GM12801 (cell line): Measurements from ENCODE around the gene MIS18A.

ENCODE experiments used
- CTCF ChIP-seq: IDR thresholded peaks from one replicate; pipeline ENCODE4 v1.5.1; 2011; ENCODE audit warnings: control low read depth; ENCODE audit not compliant: insufficient read length; ENCODE audit errors: extremely low read depth

MIS18A gene

DNA sequence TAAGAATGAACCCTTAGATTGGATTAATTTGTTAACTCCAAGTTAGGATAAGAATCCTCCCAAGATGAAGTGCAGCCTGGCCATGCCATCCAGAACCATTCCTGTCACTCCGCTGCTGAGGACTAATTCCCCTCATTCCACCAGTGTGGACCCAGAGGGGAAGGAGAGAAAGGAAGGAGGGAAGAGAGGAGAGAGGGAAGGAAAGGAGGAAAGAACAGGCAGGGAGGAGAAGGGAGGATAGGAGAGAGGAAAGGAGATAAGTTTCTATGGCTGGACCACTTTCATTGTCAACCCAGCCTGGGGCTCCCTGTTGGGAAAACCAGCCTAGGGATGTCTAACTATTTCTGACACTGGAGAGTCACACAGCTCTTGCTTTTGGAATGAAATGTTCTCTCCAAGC lies 24.5 kb upstream of the MIS18A start:
- TF ChIP-seq CTCF, result no peak

- TF ChIP-seq CTCF, result no peak
Measured at GRCh38 chr21:32302560-32302959, 23.7 kb upstream of the MIS18A start.

- TF ChIP-seq CTCF, result no peak
Measured at GRCh38 chr21:32301596-32301995, 22.7 kb upstream of the MIS18A start.

DNA sequence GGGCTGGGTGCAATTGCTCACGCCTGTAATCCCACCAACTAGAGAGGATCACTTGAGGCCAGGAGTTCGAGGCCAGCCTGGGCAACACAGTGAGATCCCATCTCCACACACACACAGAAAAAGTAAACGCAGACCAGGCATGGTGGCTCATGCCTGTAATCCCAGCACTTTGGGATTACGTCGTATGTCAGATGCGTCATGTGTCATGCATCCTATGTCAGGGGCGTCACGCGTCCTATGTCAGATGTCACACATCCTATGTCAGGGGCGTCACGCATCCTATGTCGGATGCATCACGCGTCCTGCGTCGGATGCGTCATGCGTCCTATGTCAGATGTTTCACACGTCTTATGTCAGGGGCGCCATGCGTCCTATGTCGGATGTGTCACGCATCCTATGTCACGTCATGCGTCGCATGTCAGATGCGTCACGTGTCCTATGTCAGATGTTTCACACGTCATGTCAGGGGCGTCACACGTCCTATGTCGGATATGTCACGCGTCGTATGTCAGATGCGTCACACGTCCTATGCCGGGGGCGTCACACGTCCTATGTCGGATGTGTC lies 21.4 kb upstream of the MIS18A start:
- TF ChIP-seq CTCF, result no peak

DNA sequence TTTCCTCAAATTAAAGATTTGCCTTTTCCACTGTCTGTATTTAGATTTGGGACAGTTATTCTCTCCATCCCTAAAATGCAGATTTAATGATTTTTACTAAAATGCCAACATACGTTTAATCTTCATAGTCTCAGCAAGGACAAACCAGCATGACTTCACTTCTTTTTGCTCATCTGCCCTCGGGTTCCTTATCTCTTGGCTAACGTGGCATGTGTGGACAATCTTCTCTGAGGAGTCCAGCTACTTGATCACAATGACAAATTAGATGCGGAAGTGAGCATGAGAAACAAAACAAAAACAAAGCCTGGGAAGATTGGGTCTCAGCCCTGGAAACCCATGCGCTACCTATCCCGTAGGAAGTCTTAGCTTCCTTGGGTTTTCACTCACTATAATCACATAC lies 20.8 kb upstream of the MIS18A start:
- TF ChIP-seq CTCF, result no peak

- no peak for TF ChIP-seq CTCF
Measured at GRCh38 chr21:32298658-32299081, 19.8 kb upstream of the MIS18A start, which contains the start of gene MRAP. Gene MRAP (plus strand): TSS chr21:32298855. CDS start chr21:32298972, 117 bp downstream.

DNA sequence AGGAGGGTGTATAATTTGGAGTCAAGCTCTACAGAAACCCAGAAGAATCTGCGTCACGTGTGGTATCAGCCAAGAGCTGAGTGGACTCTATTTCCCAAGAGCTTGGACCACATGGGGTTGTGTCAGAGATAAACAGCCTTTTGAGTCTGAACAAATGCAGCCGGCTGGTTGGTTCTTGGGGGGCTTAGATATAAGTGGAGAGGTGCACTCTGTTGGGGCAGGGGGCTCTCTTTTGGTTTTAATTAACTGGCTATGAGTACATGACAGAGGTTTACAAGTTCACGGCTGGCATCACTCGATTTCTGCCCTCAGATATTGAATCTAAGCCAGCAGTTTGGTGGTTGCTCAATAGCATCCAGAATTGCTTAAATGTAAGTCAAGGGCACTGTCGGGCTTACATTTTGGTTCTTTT lies 19.3 kb upstream of the MIS18A start:
- TF ChIP-seq CTCF, result no peak
